Testis (tissue), 2 donors: Measurements from ENCODE around the gene OTOGL.

Source experiments
- CTCF ChIP-seq, 3 experiments: fragments of 450-650 bp in 2 of 3; fragments of 200-600 bp in 1 of 3; sonication (generic) in 1 of 3; IDR thresholded peaks; one replicate each; pipeline ENCODE4 v1.5.1; 2016 to 2019; ENCODE audit warnings: antibody characterized with exemption in 3 of 3, mild to moderate bottlenecking in 2 of 3, moderate library complexity in 1 of 3
- POLR2A ChIP-seq: fragments of 450-650 bp; IDR thresholded peaks from one replicate; pipeline ENCODE4 v1.6.1; 2017; ENCODE audit warnings: antibody characterized with exemption, mild to moderate bottlenecking, moderate library complexity

GRCh38 chr12:80264386-80264785, 165.0 kb downstream of the OTOGL start:
- TF ChIP-seq CTCF (IDR thresholded peaks at IDR 0.05) (no peak), POLR2A (no peak)
